Smooth muscle cell (in vitro differentiated cells): ENCODE measurements around the gene POLR1A. TPM values are rescaled to one million over a fixed set of nuclear protein-coding genes. Genes with fewer than 3 reads are reported as not detected.

ENCODE experiments used
- DNase-seq: peaks from one replicate; lab custom pipeline; 2025; ENCODE audit not compliant: unreplicated experiment; lab: John Stamatoyannopoulos, UW
- H2AFZ ChIP-seq: fragments of 200-600 bp; sonication (generic); 2 replicates; pipeline ENCODE4 v1.6.0; 2016; ENCODE audit warnings: antibody characterized with exemption, low read depth, mild to moderate bottlenecking
- H3F3A ChIP-seq: fragments of 200-600 bp; sonication (generic); 2 replicates; pipeline ENCODE4 v1.6.0; 2017; ENCODE audit warnings: antibody characterized with exemption, low read depth
- H3K27ac ChIP-seq: fragments of 200-600 bp; sonication (generic); 2 replicates; pipeline ENCODE4 v1.5.1; 2016; ENCODE audit warnings: low read depth, mild to moderate bottlenecking
- H3K27me3 ChIP-seq: fragments of 200-600 bp; sonication (generic); 2 replicates; pipeline ENCODE4 v1.6.1; 2016; ENCODE audit warnings: low read depth, mild to moderate bottlenecking
- H3K36me3 ChIP-seq: fragments of 200-600 bp; sonication (generic); 2 replicates; pipeline ENCODE4 v1.5.1; 2016; ENCODE audit warnings: low read depth
- H3K4me1 ChIP-seq: fragments of 200-600 bp; sonication (generic); 2 replicates; pipeline ENCODE4 v1.5.1; 2016; ENCODE audit warnings: low read depth
- H3K4me2 ChIP-seq: fragments of 200-600 bp; sonication (generic); 2 replicates; pipeline ENCODE4 v1.6.0; 2016; ENCODE audit warnings: mild to moderate bottlenecking
- H3K4me3 ChIP-seq: fragments of 200-600 bp; sonication (generic); 2 replicates; pipeline ENCODE4 v1.5.1; 2016; ENCODE audit warnings: mild to moderate bottlenecking
- H3K79me2 ChIP-seq: fragments of 200-600 bp; sonication (generic); 2 replicates; pipeline ENCODE4 v1.6.0; 2016; ENCODE audit warnings: low read depth, mild to moderate bottlenecking
- H3K9ac ChIP-seq: fragments of 200-600 bp; sonication (generic); 2 replicates; pipeline ENCODE4 v1.6.0; 2016; ENCODE audit warnings: low read depth
- H3K9me3 ChIP-seq: fragments of 200-600 bp; sonication (generic); replicated peaks from 2 replicates; pipeline ENCODE4 v1.5.1; 2016; ENCODE audit warnings: low read depth
- H4K20me1 ChIP-seq: fragments of 200-600 bp; sonication (generic); 2 replicates; pipeline ENCODE4 v1.6.0; 2016; ENCODE audit warnings: low read depth
- CTCF ChIP-seq: fragments of 200-600 bp; sonication (generic); IDR thresholded peaks from 2 replicates; pipeline ENCODE4 v1.5.1; 2017; ENCODE audit warnings: borderline replicate concordance, mild to moderate bottlenecking, antibody characterized with exemption; ENCODE audit not compliant: insufficient read depth, poor library complexity, severe bottlenecking
- WGBS: methylation state at CpG from one replicate; pipeline ENCODE4 v1.1.7; 2016; ENCODE audit warnings: low lambda C conversion rate; 5-methylcytosine and 5-hydroxymethylcytosine counted together
- polyA plus RNA-seq: library from polyadenylated mRNA; unstranded; fragments of >200 nt; fragmentation: Nextera tagmentation; extraction: Ambion mirVana; gene quantifications from 2 replicates; pipeline ENCODE4 v1.2.1, GENCODE V29; 2016
- total RNA-seq: library from RNA; depleted of rRNA; stranded (reverse); fragments of >200 nt; gene quantifications from 2 replicates; pipeline ENCODE4 v1.2.3, GENCODE V29; 2014

Gene POLR1A
- total and polyA plus RNA-seq, 2 experiments from 2014 or later: 4.9 to 20.8 TPM

- H3K36me3 ChIP-seq: peaks cover 8% of the 10 kb centered on the region
- no peaks in the 10 kb centered on the region for H3K79me2 ChIP-seq
- H3K4me3 ChIP-seq: no peak overlapping the region
- no peak overlapping the region for H3K9ac ChIP-seq
- H4K20me1 ChIP-seq: no peaks in the 10 kb centered on the region
- H3K27me3 ChIP-seq: no peaks in the 10 kb centered on the region
- H3K27ac ChIP-seq: no peak overlapping the region
- no peak for DNase-seq
- H3K9me3 ChIP-seq: no peaks in the 10 kb centered on the region
- no peak overlapping the region for H3K4me2 ChIP-seq
- 95% methylated on average over 12 of the region's 12 CpGs for WGBS
- H3K4me1 ChIP-seq: peaks cover 7% of the 10 kb centered on the region
- peaks cover 5% of the 10 kb centered on the region for H3F3A ChIP-seq
- TF ChIP-seq CTCF: no peak
- H2AFZ ChIP-seq: no peak overlapping the region
Measured at GRCh38 chr2:86039963-86040655, 65.6 kb downstream of the POLR1A start.

DNA sequence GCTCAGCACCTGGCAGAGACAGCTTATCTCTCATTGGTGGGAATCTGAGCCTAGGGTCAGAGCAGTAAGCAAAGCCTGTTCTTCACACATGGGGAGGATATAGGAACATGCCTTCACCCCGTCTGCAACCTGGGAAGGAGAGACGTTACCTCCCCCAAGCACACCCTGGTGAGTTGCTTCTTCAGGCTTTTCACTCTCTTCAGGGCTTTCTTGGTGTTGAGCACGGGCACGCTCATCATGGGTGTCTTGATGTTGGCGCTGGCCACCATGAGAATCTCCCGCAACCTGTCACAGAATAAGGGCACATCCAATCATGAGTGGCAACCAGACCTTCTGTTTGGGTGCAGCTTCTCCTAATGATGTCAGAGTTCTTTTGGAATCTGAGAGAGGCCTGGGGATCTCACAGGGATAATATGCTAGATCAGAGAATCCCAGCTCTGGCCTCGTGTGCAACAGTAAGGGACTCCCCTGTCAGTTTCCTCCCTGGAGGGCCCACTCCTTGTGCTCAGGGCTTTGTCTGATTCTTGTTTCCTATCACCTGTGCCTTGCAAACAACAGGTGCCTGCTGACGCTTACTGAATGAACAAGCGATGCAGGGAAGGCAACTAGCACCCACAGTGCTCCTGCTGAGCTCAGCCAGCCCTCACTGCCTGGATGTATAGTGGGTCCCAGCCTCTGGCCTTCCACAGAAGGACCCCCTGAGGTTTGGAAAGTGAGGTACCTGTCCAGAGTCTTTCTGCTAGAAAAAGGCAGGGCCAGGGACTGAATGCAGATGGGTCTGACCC lies 66.3 kb downstream of the POLR1A start:
- WGBS: 98% methylated on average over 9 of the region's 9 CpGs
- no peaks in the 10 kb centered on the region for H4K20me1 ChIP-seq
- H3K36me3 ChIP-seq: peaks cover 5% of the 10 kb centered on the region
- no peak overlapping the region for H3K9ac ChIP-seq
- TF ChIP-seq CTCF: no peak
- no peak for DNase-seq
- H3K27me3 ChIP-seq: no peaks in the 10 kb centered on the region
- H2AFZ ChIP-seq: no peak overlapping the region
- peaks cover 5% of the 10 kb centered on the region for H3F3A ChIP-seq
- no peak overlapping the region for H3K4me3 ChIP-seq
- H3K4me1 ChIP-seq: peaks cover 7% of the 10 kb centered on the region
- no peak overlapping the region for H3K27ac ChIP-seq
- no peaks in the 10 kb centered on the region for H3K9me3 ChIP-seq
- no peak overlapping the region for H3K4me2 ChIP-seq
- no peaks in the 10 kb centered on the region for H3K79me2 ChIP-seq

DNA sequence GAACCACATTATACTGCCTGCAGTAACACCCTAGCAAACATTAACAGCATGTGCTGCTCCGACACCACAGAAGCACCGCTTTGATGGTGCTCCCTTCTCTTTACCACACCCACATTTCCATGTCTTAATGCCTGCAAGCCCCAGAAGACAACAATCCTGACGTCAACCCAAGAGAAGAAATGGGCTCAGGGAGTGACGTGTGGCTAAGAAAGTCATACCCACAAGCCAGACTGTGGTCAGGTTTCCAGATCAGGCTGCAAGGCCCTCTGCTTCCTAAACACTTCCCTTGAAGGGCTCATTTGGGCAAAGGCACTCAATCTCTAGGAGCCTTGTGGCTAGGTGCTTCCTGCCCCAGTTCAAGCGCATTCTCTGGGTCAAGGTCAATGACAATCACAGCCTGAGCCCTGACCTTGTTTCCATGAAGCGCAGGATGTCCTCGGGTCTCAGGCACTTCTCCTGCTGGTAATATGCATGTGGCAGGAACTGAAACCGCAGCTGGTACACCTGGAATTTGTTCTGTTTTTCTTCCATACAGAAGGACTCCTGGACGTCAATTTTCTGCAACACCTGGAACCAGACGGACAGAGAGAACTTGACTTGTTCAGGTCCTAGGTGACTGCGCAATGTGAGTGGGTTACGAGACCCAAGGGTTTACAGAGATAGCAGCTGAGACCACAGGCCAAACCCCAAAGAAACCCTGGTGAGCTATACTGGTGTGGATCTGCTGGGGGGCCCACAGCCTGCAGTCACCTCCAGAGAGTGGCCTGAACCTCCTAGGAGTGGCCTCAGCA lies 67.2 kb downstream of the POLR1A start:
- Histone ChIP-seq H3K36me3 (peaks cover 5% of the 10 kb centered on the region), H3K4me2 (no peak overlapping the region), H3F3A (peaks cover 5% of the 10 kb centered on the region), H2AFZ (no peak overlapping the region), H3K27ac (peak overlapping the region; percentile 70), H3K4me1 (peaks cover 7% of the 10 kb centered on the region), H3K9me3 (no peaks in the 10 kb centered on the region), H3K79me2 (no peaks in the 10 kb centered on the region), H4K20me1 (no peaks in the 10 kb centered on the region), H3K4me3 (no peak overlapping the region), H3K9ac (no peak overlapping the region), H3K27me3 (no peaks in the 10 kb centered on the region)
- WGBS: 87% methylated on average over 12 of the region's 12 CpGs
- TF ChIP-seq CTCF: no peak
- DNase-seq: no peak
